GM12891 (cell line): Measurements from ENCODE around the gene ADI1.

Experiments
- POLR2A ChIP-seq: IDR thresholded peaks from 2 replicates; pipeline ENCODE4 v1.6.1; 2011; ENCODE audit warnings: low read depth, low read length, control low read depth
- POLR2AphosphoS5 ChIP-seq: IDR thresholded peaks from 2 replicates; pipeline ENCODE4 v1.6.1; 2011; ENCODE audit warnings: low read depth, low read length, control low read depth
- POU2F2 ChIP-seq: IDR thresholded peaks from 2 replicates; pipeline ENCODE4 v1.6.1; 2011; ENCODE audit warnings: low read depth, mild to moderate bottlenecking, control low read depth, low read length, moderate library complexity
- SPI1 ChIP-seq: IDR thresholded peaks from 2 replicates; pipeline ENCODE4 v1.6.1; 2011; ENCODE audit warnings: low read depth, low read length, control low read depth
- TAF1 ChIP-seq: IDR thresholded peaks from 2 replicates; pipeline ENCODE4 v1.6.1; 2011; ENCODE audit warnings: low read depth, low read length, control low read depth

DNA sequence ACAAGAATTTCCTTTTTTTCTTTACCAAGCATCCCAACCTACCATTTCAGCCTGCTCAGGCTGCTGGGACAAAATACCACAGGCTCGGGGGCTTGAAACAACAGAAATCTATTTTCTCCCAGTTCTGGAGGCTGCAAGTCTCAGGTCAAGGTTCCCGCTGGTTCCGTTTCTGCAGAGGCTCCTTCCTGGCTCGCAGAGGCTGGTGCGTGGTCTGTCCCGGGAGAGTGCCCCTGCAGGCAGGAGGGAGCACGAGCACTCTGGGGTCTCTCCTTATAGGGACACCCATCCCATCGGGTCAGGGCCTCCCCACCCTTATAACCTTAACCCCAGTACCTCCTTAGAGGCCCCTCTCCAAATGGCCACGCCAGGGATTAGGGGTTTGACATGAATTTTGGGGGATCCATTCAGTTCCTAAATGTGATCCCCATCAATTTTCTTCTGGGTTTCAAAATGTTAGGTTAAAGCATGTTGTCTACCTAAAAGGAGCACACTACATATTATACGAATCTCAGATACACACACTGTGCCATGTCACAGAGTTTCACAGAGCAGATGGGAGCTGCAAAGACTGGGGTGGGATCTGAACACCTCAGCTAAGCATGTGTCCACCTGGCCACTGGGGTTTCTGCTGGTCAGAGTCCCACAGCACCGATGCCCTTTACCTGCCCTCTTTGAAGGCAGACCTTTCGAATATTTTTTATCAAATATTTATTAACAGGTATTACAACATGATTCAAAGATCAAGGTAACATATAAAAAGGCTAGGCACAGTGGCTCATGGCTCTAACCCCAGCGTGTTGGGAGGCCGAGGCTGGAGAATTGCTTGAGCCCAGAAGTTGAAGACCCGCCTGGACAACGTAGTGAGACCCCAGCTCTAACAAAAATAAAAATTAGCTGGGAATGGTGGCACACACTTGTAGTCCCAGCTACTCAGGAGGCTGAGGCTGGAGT is 17.6 kb upstream of the ADI1 start:
- TF ChIP-seq POLR2AphosphoS5, result no peak
- no peak for TF ChIP-seq POLR2A
- no peak for TF ChIP-seq TAF1
- TF ChIP-seq SPI1, result no peak
- TF ChIP-seq POU2F2, result no peak
